Stomach (tissue), 4 donors: Measurements from ENCODE around the gene LCA5L.

Experiments used
- CTCF ChIP-seq, 7 experiments: fragments of 450-650 bp in 4 of 7; fragments of 200-600 bp in 3 of 7; sonication (generic) in 3 of 7; IDR thresholded peaks; one replicate each; pipeline ENCODE4 v1.5.1; 2016 to 2019; ENCODE audit warnings: antibody characterized with exemption in 7 of 7, control low read depth in 2 of 7, mild to moderate bottlenecking in 1 of 7
- EP300 ChIP-seq: sonication (generic); formaldehyde crosslinking; IDR thresholded peaks from one replicate; pipeline ENCODE4 v1.6.1; 2017; ENCODE audit warnings: antibody characterized with exemption
- POLR2A ChIP-seq, 4 donors: fragments of 450-650 bp; IDR thresholded peaks; one replicate each; pipeline ENCODE4 v1.6.1; 2016; ENCODE audit warnings: antibody characterized with exemption in 4 of 4, control low read depth in 2 of 4, mild to moderate bottlenecking in 1 of 4, moderate library complexity in 1 of 4
- POLR2AphosphoS5 ChIP-seq, 3 donors: sonication (generic); formaldehyde crosslinking; IDR thresholded peaks; one replicate each; pipeline ENCODE4 v1.6.1; 2016; ENCODE audit warnings: antibody characterized with exemption in 3 of 3

- TF ChIP-seq POLR2A (IDR thresholded peaks at IDR 0.05) (no peak), CTCF (IDR thresholded peaks at IDR 0.05) (no peak), EP300 (no peak), POLR2AphosphoS5 (IDR thresholded peaks at IDR 0.05) (no peak)
Measured at GRCh38 chr21:39467746-39468145, 22.2 kb upstream of the LCA5L start.
